A549 treated with dexamethasone at 1 μM for 4 hours (cell line): ENCODE measurements around the gene SAMD10. TPM values are rescaled to one million over a fixed set of nuclear protein-coding genes. Genes with fewer than 3 reads are reported as not detected.

Source experiments
- total RNA-seq: library from RNA; stranded (reverse); fragments of 200-300 nt; extraction: Qiagen RNA extraction; gene quantifications from 5 replicates; pipeline ENCODE4 v1.2.3, GENCODE V29; 2022

SAMD10 gene
- not detected in 5 replicates for total RNA-seq

DNA sequence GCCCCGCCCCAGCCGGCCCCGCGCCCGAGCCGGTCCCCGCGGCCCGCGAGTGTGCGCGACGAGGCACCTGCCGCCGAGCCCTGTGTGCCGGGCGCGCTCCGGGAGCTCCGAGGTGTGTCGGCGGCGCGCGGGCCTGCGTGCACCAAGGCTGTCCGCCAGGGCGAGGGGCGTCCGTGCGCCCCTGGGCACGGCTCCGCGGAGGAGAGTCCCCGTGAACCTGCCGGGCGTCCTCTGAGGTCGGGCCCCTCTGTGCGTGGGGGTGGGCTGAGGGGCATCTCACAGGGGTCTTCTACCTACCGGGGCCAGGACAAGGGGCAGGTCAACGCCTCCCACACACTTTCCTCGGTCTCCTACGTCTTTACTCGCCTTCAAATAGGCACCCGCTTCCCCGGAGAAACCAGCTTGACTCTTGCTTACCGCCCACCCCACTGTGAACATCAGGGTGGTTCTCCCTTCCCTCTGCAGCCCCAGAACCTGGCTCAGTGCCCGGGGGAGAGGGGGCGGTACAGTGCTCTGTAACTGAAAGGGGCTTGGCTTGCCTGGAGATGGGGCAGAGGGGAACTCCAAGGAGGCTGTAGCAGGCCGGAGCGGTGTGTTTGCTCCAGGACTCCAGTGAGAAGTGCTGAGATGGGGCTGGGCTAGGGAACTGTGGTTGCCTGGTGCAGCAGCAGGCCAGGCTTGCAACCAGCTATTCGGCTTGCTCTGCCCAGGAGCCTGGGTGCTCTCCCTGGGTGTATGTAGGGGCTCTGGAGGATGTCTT is at the start of gene SAMD10:
Gene SAMD10 (minus strand): TSS at position 86 of the 760 bp plus-strand sequence. CDS start 175 bp downstream, outside the sequence.

DNA sequence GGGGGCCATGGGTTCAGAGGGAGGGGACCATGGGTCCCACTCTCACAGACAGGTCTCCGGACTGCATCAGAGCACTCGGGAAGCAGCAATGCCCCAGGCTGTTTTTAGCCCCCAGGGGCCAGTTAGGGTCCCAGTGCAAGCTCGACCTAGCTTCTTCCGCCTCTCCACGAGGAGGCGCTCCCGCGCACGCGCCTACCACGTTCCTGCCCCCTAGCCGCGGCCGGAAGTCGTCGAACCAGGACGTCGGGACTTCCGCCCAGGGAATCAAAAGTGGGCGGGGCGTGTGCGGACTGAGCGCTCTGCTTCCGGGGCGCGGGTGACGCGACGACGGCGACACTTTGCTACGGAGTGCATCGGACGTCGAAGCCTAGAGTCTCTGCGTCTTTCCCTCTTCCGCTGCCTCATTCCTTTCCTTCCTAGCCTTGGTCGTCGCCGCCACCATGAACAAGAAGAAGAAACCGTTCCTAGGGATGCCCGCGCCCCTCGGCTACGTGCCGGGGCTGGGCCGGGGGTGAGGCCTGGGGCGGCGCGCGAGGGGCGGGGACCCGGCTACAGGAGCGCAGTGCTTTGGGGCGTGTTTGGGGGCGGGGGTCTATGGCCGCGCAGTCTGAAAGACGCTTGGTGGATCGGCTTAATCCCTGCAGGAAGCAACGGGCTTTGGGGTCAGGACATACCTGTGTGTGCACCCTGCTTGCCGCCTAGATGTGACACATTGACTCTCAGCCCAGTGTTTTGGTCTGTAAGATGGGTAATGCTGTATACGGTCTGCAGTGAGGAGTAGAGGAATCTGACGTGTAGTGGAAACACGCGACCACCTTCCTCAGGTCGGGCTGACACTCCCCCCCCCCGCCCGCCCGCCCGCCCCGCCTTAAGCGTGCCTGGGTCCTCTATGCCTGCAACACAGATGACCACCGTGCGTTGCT is 1.6 kb upstream of the SAMD10 start, which contains the start of gene PRPF6:
Gene PRPF6 (plus strand): TSS at position 327 of the 923 bp plus-strand sequence. CDS start 114 bp downstream, at position 441.

DNA sequence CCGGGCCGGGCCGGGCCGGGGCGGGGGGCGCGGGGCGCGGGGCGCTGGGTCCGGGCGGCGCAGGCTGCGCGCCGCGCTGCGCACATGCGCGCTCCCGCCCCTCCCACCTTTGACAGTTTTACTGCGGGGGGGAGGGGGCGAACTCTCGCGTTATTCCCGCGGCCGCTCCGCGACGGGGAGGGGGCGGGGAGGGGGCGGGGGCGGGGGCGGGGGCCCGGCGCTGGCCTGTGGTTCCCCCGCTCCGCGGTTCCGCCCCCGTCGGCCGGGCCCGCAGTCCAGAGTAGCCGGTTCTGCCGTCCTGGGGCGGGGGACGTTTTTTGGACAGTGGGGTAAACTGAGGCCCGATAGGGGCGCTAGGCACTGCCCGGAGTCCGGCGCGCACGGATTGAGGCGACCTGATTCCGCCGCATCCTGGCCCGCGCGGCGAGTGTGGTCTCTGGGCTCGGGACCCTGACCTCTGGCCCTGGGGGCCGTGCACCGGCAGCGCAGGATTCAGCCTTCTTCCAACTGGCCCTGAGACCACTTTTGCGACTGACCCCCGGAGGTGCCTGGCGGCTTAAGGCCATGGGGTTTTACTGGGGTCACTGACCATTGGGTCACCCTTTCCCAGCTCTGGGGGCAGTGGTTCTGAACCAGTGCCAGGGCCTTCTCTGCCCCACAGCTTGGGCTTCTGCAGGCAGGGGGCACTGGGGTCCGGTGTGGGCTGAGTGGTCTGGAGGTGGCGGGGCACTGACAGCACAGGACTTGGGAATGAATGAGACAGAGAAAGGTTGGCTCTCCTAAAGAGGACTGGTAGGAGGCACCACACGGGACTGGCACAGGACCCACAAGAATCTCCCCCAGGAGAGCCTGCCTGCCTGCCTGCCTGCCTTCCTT is 9.4 kb downstream of the SAMD10 start, which contains the start of gene ZNF512B:
Gene ZNF512B (minus strand): TSS at position 93 of the 876 bp plus-strand sequence. CDS start 1,980 bp downstream, outside the sequence.

DNA sequence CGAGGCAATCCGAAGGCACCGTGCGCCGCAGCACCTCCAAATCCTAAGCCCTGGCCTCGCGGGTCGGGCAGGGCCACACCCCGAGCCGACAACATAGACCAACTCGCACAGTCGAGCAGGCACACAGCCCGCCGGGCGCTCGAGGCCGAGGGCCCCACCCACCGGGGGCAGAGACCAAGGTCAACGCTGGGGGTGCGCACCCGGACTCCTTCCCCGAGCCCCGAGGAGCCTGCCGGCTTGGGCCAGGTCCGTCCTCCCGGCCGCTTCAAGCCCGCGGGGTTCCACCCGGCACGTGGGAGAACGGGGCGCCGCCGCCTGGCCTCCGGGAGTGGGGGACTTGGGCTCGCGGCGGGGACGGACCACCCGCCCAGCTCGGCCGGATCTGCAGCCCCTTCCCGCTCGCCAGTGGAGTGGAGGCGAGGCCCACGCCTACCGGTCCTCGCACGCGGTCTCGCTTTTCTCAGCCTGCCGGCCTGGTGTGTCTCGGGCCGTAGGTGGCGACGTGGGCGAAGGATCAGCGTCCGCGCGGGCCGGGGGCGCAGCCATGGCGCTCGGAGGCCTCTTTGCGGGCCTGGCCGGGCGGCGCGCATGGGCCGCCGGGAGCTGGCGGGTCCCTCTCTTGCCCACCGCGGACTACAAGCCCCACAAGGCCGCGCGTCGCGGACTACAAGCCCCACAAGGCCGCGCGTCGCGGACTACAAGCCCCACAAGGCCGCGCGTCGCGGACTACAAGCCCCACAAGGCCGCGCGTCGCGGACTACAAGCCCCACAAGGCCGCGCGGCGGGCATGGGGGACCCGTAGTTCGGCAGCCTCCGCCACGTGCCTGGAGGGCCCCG is 23.4 kb downstream of the SAMD10 start, which contains the start of gene UCKL1:
Gene UCKL1 (minus strand): TSS at position 590 of the 837 bp plus-strand sequence. CDS start 44 bp downstream, at position 546.

Other genes with a start within 250 kb of the SAMD10 start
- gene LIME1, start 243.0 kb downstream of the SAMD10 start, total RNA-seq, result 2.9 to 9.5 TPM (median 8.9 TPM) in 5 replicates
- 57.9 to 88.8 TPM (median 82.1 TPM) in 5 replicates for gene SLC2A4RG, start 239.9 kb downstream of the SAMD10 start, total RNA-seq
- gene ZBTB46, start 148.4 kb downstream of the SAMD10 start, total RNA-seq, result 0.65 to 0.82 TPM (median 0.73 TPM) in 5 replicates
- gene ABHD16B, start 118.1 kb downstream of the SAMD10 start, total RNA-seq, result not detected in 5 replicates
- 125 to 135 TPM (median 132 TPM) in 5 replicates for gene TPD52L2, start 114.4 kb downstream of the SAMD10 start, total RNA-seq
- 21.7 to 30.4 TPM (median 29.3 TPM) in 5 replicates for gene DNAJC5, start 84.5 kb downstream of the SAMD10 start, total RNA-seq
- gene UCKL1, start 23.2 kb downstream of the SAMD10 start, total RNA-seq, result 19.2 to 34.0 TPM (median 30.6 TPM) in 5 replicates
- gene ZNF512B, start 9.7 kb downstream of the SAMD10 start, total RNA-seq, result 8.8 to 14.4 TPM (median 13.0 TPM) in 5 replicates
- 47.9 to 59.1 TPM (median 58.3 TPM) in 5 replicates for gene PRPF6, start 1.5 kb upstream of the SAMD10 start, total RNA-seq
- 0.18 to 0.39 TPM (median 0.29 TPM) in 5 replicates for gene C20orf204, start 56.5 kb upstream of the SAMD10 start, total RNA-seq
- 1.1 to 2.7 TPM (median 1.9 TPM) in 5 replicates for gene SOX18, start 70.0 kb upstream of the SAMD10 start, total RNA-seq
- 30.6 to 51.5 TPM (median 46.2 TPM) in 5 replicates for gene TCEA2, start 83.6 kb upstream of the SAMD10 start, total RNA-seq
- gene RGS19, start 99.9 kb upstream of the SAMD10 start, total RNA-seq, result 34.0 to 48.8 TPM (median 43.6 TPM) in 5 replicates
- 0.91 to 2.0 TPM (median 1.5 TPM) in 5 replicates for gene OPRL1, start 100.4 kb upstream of the SAMD10 start, total RNA-seq
- gene LKAAEAR1, start 104.8 kb upstream of the SAMD10 start, total RNA-seq, result 0.68 to 1.4 TPM (median 1.0 TPM) in 5 replicates
- gene NPBWR2, start 127.9 kb upstream of the SAMD10 start, total RNA-seq, result not detected in 5 replicates
- 0.14 to 0.89 TPM (median 0.27 TPM) in 5 replicates for gene MYT1, start 184.8 kb upstream of the SAMD10 start, total RNA-seq